ENCODE results near the gene ORC4.

GRCh38 chr2:148044322-148044721 is 23.8 kb upstream of the ORC4 start:
- TF ChIP-seq, protein P1, sequence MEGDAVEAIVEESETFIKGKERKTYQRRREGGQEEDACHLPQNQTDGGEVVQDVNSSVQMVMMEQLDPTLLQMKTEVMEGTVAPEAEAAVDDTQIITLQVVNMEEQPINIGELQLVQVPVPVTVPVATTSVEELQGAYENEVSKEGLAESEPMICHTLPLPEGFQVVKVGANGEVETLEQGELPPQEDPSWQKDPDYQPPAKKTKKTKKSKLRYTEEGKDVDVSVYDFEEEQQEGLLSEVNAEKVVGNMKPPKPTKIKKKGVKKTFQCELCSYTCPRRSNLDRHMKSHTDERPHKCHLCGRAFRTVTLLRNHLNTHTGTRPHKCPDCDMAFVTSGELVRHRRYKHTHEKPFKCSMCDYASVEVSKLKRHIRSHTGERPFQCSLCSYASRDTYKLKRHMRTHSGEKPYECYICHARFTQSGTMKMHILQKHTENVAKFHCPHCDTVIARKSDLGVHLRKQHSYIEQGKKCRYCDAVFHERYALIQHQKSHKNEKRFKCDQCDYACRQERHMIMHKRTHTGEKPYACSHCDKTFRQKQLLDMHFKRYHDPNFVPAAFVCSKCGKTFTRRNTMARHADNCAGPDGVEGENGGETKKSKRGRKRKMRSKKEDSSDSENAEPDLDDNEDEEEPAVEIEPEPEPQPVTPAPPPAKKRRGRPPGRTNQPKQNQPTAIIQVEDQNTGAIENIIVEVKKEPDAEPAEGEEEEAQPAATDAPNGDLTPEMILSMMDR (conservative IDR thresholded peaks at IDR 0.05 in 1 of 2, IDR thresholded peaks at IDR 0.05 in 1 of 2; ENCODE audit: extremely low read depth in 1 of 2, insufficient read depth in 1 of 2, low read depth in 1 of 2, low read length in 2 of 2): no peak
- TF ChIP-seq EZH2 (IDR thresholded peaks at IDR 0.05; ENCODE audit: borderline replicate concordance, low read length): no peak

All from mammary epithelial cell (primary cell).